ENCODE data around the gene EGFL7. TPM values are rescaled to one million over a fixed set of nuclear protein-coding genes. Genes with fewer than 3 reads are reported as not detected.

Gene EGFL7
- total and polyA plus RNA-seq, 11 donors, result 56.4 to 142 (median 94.5) TPM

GRCh38 chr9:136627703-136628102 is 35.0 kb upstream of the EGFL7 start:
- H3K36me3 ChIP-seq, result no peaks in the 10 kb centered on the region
- H3K4me3 ChIP-seq, result no peak overlapping the region
- H3K9me3 ChIP-seq, result no peaks in the 10 kb centered on the region
- intact Hi-C loops (cut with DNase I), result loop anchor here in 6 of 10 donors (1.0 to 10.0 kb wide), 5 partner anchors 80 to 143 kb away; partner anchors contain the start of gene NOTCH1 (in 2 of the 6)
- TF ChIP-seq CTCF (IDR thresholded peaks at IDR 0.05), result no peak
- no peak for TF ChIP-seq POLR2A (IDR thresholded peaks at IDR 0.05)
- no peak for ATAC-seq
- peaks cover 8 to 59% (median 41%) of the 10 kb centered on the region in 12 donors for H3K4me1 ChIP-seq
- 88 to 96% (median 93%) methylated on average over 13 to 17 of the region's 17 CpGs for WGBS, 4 donors
- H3K27me3 ChIP-seq, result peaks cover 0 to 3% (median 0%) of the 10 kb centered on the region in 9 donors
- DNase-seq, result peak in 2 of 5 donors; percentile 24 to 66
- H3K27ac ChIP-seq, result no peak overlapping the region

- no peaks in the 10 kb centered on the region for H3K36me3 ChIP-seq
- no peak overlapping the region for H3K27ac ChIP-seq
- no peak overlapping the region for H3K4me3 ChIP-seq
- H3K27me3 ChIP-seq, result peaks cover 0 to 3% (median 0%) of the 10 kb centered on the region in 9 donors
- WGBS, 4 donors, result 66 to 72% (median 68%) methylated on average over 26 of the region's 26 CpGs
- intact Hi-C loops (cut with DNase I), result loop anchor here in 5 of 10 donors (1.0 to 10.0 kb wide), 4 partner anchors 81 to 144 kb away; partner anchors contain the start of gene NOTCH1 (in 2 of the 5)
- TF ChIP-seq POLR2A (IDR thresholded peaks at IDR 0.05) (no peak), CTCF (IDR thresholded peaks at IDR 0.05) (no peak)
- H3K9me3 ChIP-seq, result no peaks in the 10 kb centered on the region
- DNase-seq (peak in 2 of 5 donors; percentile 24 to 53), ATAC-seq (no peak)
- peaks cover 8 to 59% (median 40%) of the 10 kb centered on the region in 12 donors for H3K4me1 ChIP-seq
Measured at GRCh38 chr9:136628268-136628667, 34.4 kb upstream of the EGFL7 start.

- TF ChIP-seq POLR2A (IDR thresholded peaks at IDR 0.05) (no peak), CTCF (IDR thresholded peaks at IDR 0.05) (no peak)
- Histone ChIP-seq H3K27me3 (peaks cover 0 to 3% (median 0%) of the 10 kb centered on the region in 9 donors), H3K27ac (no peak overlapping the region), H3K9me3 (no peaks in the 10 kb centered on the region), H3K4me3 (no peak overlapping the region), H3K4me1 (peaks cover 8 to 49% (median 32%) of the 10 kb centered on the region in 12 donors), H3K36me3 (no peaks in the 10 kb centered on the region)
- 84 to 96% (median 87%) methylated on average over 9 to 22 of the region's 22 CpGs for WGBS, 4 donors
- DNase-seq (peak in 4 of 5 donors; percentile 16 to 46 (median 22)), ATAC-seq (no peak)
- intact Hi-C loops (cut with DNase I), result loop anchor here in 5 of 10 donors (5.0 to 10.0 kb wide), 3 partner anchors 82 to 87 kb away; partner anchors contain the start of gene NOTCH1 (in 2 of the 5)
Measured at GRCh38 chr9:136629001-136629878, 33.5 kb upstream of the EGFL7 start.
